ENCODE measurements around the gene EIF4E2. TPM values are rescaled to one million over a fixed set of nuclear protein-coding genes. Genes with fewer than 3 reads are reported as not detected.

Gene EIF4E2
- total and polyA plus RNA-seq, 3 experiments from 2014 or later = 68.8 to 76.5 (median 73.2) TPM

GRCh38 chr2:232518844-232519243 lies 31.6 kb upstream of the EIF4E2 start:
- no peak for DNase-seq
- POLR2A ChIA-PET = no interaction called here
- Mint-ChIP-seq H3K4me1 (peaks cover 5 to 12% (median 8%) of the 10 kb centered on the region in 3 donors), H3K9me3 (no peaks in the 10 kb centered on the region), H3K27me3 (peaks cover 20 to 32% of the 10 kb centered on the region in 2 donors), H3K27ac (no peak overlapping the region), H3K4me3 (peak overlapping the region in 1 of 7 donors; percentile 50), H3K36me3 (no peaks in the 10 kb centered on the region)
- CTCF ChIA-PET = no interaction called here
- Histone ChIP-seq H3K27me3 (ENCODE audit: insufficient read depth, low read length, poor library complexity, severe bottlenecking) (peaks cover 15% of the 10 kb centered on the region), H3K4me1 (ENCODE audit: insufficient read depth, low read length) (peaks cover 10% of the 10 kb centered on the region), H3K9me3 (ENCODE audit: low read length) (no peaks in the 10 kb centered on the region), H3K4me3 (ENCODE audit: low read length) (no peak overlapping the region), H3K27ac (ENCODE audit: low read depth, low read length) (no peak overlapping the region), H3K36me3 (ENCODE audit: insufficient read depth, low read length) (no peaks in the 10 kb centered on the region)

- Mint-ChIP-seq H3K36me3 (no peaks in the 10 kb centered on the region), H3K27ac (no peak within 1 kb of the TSS), H3K27me3 (peaks cover 25 to 35% of the 10 kb centered on the region in 2 donors), H3K4me1 (peaks cover 8 to 16% (median 8%) of the 10 kb centered on the region in 3 donors), H3K4me3 (no peak within 1 kb of the TSS), H3K9me3 (no peaks in the 10 kb centered on the region)
- H3K9me3 ChIP-seq (ENCODE audit: low read length) = no peaks in the 10 kb centered on the region
- no peak for DNase-seq
- H3K36me3 ChIP-seq (ENCODE audit: insufficient read depth, low read length) = no peaks in the 10 kb centered on the region
- peaks cover 22% of the 10 kb centered on the region for H3K27me3 ChIP-seq (ENCODE audit: insufficient read depth, low read length, poor library complexity, severe bottlenecking)
- peaks cover 10% of the 10 kb centered on the region for H3K4me1 ChIP-seq (ENCODE audit: insufficient read depth, low read length)
- no peak within 1 kb of the TSS for H3K4me3 ChIP-seq (ENCODE audit: low read length)
- no peak within 1 kb of the TSS for H3K27ac ChIP-seq (ENCODE audit: low read depth, low read length)
- CTCF ChIA-PET = interaction anchor here (1.6 kb wide), 1 partner anchor 12 kb away, joined by 6 read pairs; no protein-coding TSS in a partner anchor
- POLR2A ChIA-PET = no interaction called here
Observed at GRCh38 chr2:232519581-232520438, 30.7 kb upstream of the EIF4E2 start, which contains the start of gene PRSS56. Gene PRSS56 (plus strand): TSS chr2:232520388. CDS start chr2:232520599, 211 bp downstream.

- Histone ChIP-seq H3K4me1 (ENCODE audit: insufficient read depth, low read length) (peaks cover 10% of the 10 kb centered on the region), H3K9me3 (ENCODE audit: low read length) (no peaks in the 10 kb centered on the region), H3K27ac (ENCODE audit: low read depth, low read length) (no peak overlapping the region), H3K4me3 (ENCODE audit: low read length) (no peak overlapping the region), H3K36me3 (ENCODE audit: insufficient read depth, low read length) (no peaks in the 10 kb centered on the region), H3K27me3 (ENCODE audit: insufficient read depth, low read length, poor library complexity, severe bottlenecking) (peaks cover 22% of the 10 kb centered on the region)
- no peak for DNase-seq
- ChIA-PET POLR2A (no interaction called here), CTCF (interaction anchor here (1.6 to 2.4 kb wide), 2 partner anchors 9 to 11 kb away, joined by 6 to 15 read pairs; no protein-coding TSS in a partner anchor)
- no peaks in the 10 kb centered on the region for H3K36me3 Mint-ChIP-seq
- no peaks in the 10 kb centered on the region for H3K9me3 Mint-ChIP-seq
- H3K4me3 Mint-ChIP-seq = no peak overlapping the region
- H3K27me3 Mint-ChIP-seq = peaks cover 25 to 36% of the 10 kb centered on the region in 2 donors
- H3K4me1 Mint-ChIP-seq = peaks cover 8 to 16% (median 8%) of the 10 kb centered on the region in 3 donors
- H3K27ac Mint-ChIP-seq = no peak overlapping the region
Observed at GRCh38 chr2:232520489-232520888, 30.0 kb upstream of the EIF4E2 start.

DNA sequence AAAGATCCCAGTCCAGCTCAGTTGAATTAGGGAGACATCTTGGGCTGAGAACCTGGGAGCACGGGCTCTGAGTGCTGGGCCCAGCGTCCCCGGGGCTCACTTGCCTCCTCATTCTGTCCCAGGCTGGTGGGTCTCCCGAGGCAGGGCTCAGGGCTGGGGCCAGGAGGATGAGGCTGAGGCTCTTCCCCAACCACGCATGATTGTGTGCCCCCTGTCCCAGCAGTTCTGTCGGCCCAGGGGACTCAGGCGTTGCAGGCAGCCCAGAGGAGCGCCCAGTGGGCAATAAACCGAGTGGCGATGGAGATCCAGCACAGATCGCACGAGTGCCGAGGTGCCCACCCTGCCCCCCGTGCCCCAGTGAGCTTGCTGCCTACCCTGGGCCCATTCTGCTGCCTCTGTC lies 29.4 kb upstream of the EIF4E2 start:
- DNase-seq = no peak
- Histone ChIP-seq H3K4me3 (ENCODE audit: low read length) (no peak overlapping the region), H3K27me3 (ENCODE audit: insufficient read depth, low read length, poor library complexity, severe bottlenecking) (peaks cover 22% of the 10 kb centered on the region), H3K27ac (ENCODE audit: low read depth, low read length) (no peak overlapping the region), H3K36me3 (ENCODE audit: insufficient read depth, low read length) (no peaks in the 10 kb centered on the region), H3K9me3 (ENCODE audit: low read length) (no peaks in the 10 kb centered on the region), H3K4me1 (ENCODE audit: insufficient read depth, low read length) (peaks cover 10% of the 10 kb centered on the region)
- H3K4me3 Mint-ChIP-seq = peak overlapping the region in 2 of 7 donors; percentile 67 to 76
- peaks cover 25 to 36% of the 10 kb centered on the region in 2 donors for H3K27me3 Mint-ChIP-seq
- no peaks in the 10 kb centered on the region for H3K36me3 Mint-ChIP-seq
- POLR2A ChIA-PET = no interaction called here
- CTCF ChIA-PET = interaction anchor here (1.6 to 2.4 kb wide), 3 partner anchors 10 to 11 kb away, joined by 6 to 15 read pairs (median 7); no protein-coding TSS in a partner anchor
- H3K27ac Mint-ChIP-seq = no peak overlapping the region
- no peaks in the 10 kb centered on the region for H3K9me3 Mint-ChIP-seq
- H3K4me1 Mint-ChIP-seq = peaks cover 8 to 16% (median 8%) of the 10 kb centered on the region in 3 donors

- Mint-ChIP-seq H3K4me1 (peaks cover 8 to 16% (median 8%) of the 10 kb centered on the region in 3 donors), H3K9me3 (no peaks in the 10 kb centered on the region), H3K36me3 (peaks cover 0 to under 1% (median 0%) of the 10 kb centered on the region in 3 donors), H3K27me3 (peaks cover 28 to 42% of the 10 kb centered on the region in 2 donors), H3K27ac (no peak overlapping the region), H3K4me3 (peak overlapping the region in 2 of 7 donors; percentile 68 to 78)
- CTCF ChIA-PET = interaction anchor here (0.8 to 2.4 kb wide), 4 partner anchors 10 to 69 kb away, joined by 3 to 15 read pairs (median 5); no protein-coding TSS in a partner anchor
- Histone ChIP-seq H3K36me3 (ENCODE audit: insufficient read depth, low read length) (no peaks in the 10 kb centered on the region), H3K27me3 (ENCODE audit: insufficient read depth, low read length, poor library complexity, severe bottlenecking) (peaks cover 22% of the 10 kb centered on the region), H3K27ac (ENCODE audit: low read depth, low read length) (no peak overlapping the region), H3K4me3 (ENCODE audit: low read length) (no peak overlapping the region), H3K4me1 (ENCODE audit: insufficient read depth, low read length) (peaks cover 10% of the 10 kb centered on the region), H3K9me3 (ENCODE audit: low read length) (no peaks in the 10 kb centered on the region)
- DNase-seq = peak; percentile 54 to 67 (median 62)
- POLR2A ChIA-PET = no interaction called here
Observed at GRCh38 chr2:232521959-232522622, 28.4 kb upstream of the EIF4E2 start.

- peak overlapping the region in 6 of 7 donors; percentile 38 to 78 (median 66) for H3K4me3 Mint-ChIP-seq
- no peak for DNase-seq
- H3K27ac ChIP-seq (ENCODE audit: low read depth, low read length) = no peak overlapping the region
- H3K4me1 Mint-ChIP-seq = peaks cover 8 to 17% (median 10%) of the 10 kb centered on the region in 3 donors
- peaks cover 27 to 47% of the 10 kb centered on the region in 2 donors for H3K27me3 Mint-ChIP-seq
- peaks cover 22% of the 10 kb centered on the region for H3K27me3 ChIP-seq (ENCODE audit: insufficient read depth, low read length, poor library complexity, severe bottlenecking)
- no peaks in the 10 kb centered on the region for H3K36me3 ChIP-seq (ENCODE audit: insufficient read depth, low read length)
- H3K9me3 Mint-ChIP-seq = no peaks in the 10 kb centered on the region
- ChIA-PET CTCF (interaction anchor here (0.8 to 2.4 kb wide), 4 partner anchors 9 to 70 kb away, joined by 3 to 15 read pairs (median 5); no protein-coding TSS in a partner anchor), POLR2A (no interaction called here)
- peaks cover 11% of the 10 kb centered on the region for H3K4me1 ChIP-seq (ENCODE audit: insufficient read depth, low read length)
- H3K4me3 ChIP-seq (ENCODE audit: low read length) = no peak overlapping the region
- H3K9me3 ChIP-seq (ENCODE audit: low read length) = no peaks in the 10 kb centered on the region
- H3K36me3 Mint-ChIP-seq = peaks cover 0 to 1% (median 0%) of the 10 kb centered on the region in 3 donors
- no peak overlapping the region for H3K27ac Mint-ChIP-seq
Observed at GRCh38 chr2:232522623-232523401, 27.7 kb upstream of the EIF4E2 start.

GRCh38 chr2:232523402-232523681 lies 27.1 kb upstream of the EIF4E2 start:
- CTCF ChIA-PET = no interaction called here
- H3K4me3 Mint-ChIP-seq = peak overlapping the region in 6 of 7 donors; percentile 38 to 74 (median 63)

More at GRCh38 chr2:232523402-232523681, 27.1 kb upstream of the EIF4E2 start:
- H3K4me1 ChIP-seq (ENCODE audit: insufficient read depth, low read length) = peaks cover 16% of the 10 kb centered on the region
- POLR2A ChIA-PET = no interaction called here
- H3K27me3 ChIP-seq (ENCODE audit: insufficient read depth, low read length, poor library complexity, severe bottlenecking) = peaks cover 22% of the 10 kb centered on the region
- DNase-seq = no peak
- H3K36me3 ChIP-seq (ENCODE audit: insufficient read depth, low read length) = no peaks in the 10 kb centered on the region
- peaks cover 11 to 22% (median 11%) of the 10 kb centered on the region in 3 donors for H3K4me1 Mint-ChIP-seq
- peaks cover 28 to 51% of the 10 kb centered on the region in 2 donors for H3K27me3 Mint-ChIP-seq
- no peaks in the 10 kb centered on the region for H3K9me3 Mint-ChIP-seq
- no peak overlapping the region for H3K27ac ChIP-seq (ENCODE audit: low read depth, low read length)
- H3K36me3 Mint-ChIP-seq = peaks cover 0 to 1% (median 0%) of the 10 kb centered on the region in 3 donors
- no peaks in the 10 kb centered on the region for H3K9me3 ChIP-seq (ENCODE audit: low read length)
- no peak overlapping the region for H3K4me3 ChIP-seq (ENCODE audit: low read length)
- H3K27ac Mint-ChIP-seq = no peak overlapping the region

All from CD8-positive, alpha-beta memory T cell (primary cell).